ENCODE results near the gene PRR14.
A peak's percentile ranks its signal among the peaks of the same experiment; 100 is the strongest.

PRR14 gene

GRCh38 chr16:30650369-30651123 lies at the start of gene PRR14:
PRR14 (plus strand) TSS chr16:30650960; CDS start chr16:30651646, 686 bp downstream.
- peaks cover 23% of the 10 kb centered on the region for H3K36me3 Mint-ChIP-seq
- peak; percentile 91 for ATAC-seq
- peaks cover 28% of the 10 kb centered on the region for H3K4me1 Mint-ChIP-seq
- peak within 1 kb of the TSS; percentile 90 for H3K27ac Mint-ChIP-seq
- H3K4me3 Mint-ChIP-seq, result peak within 1 kb of the TSS; percentile 94
- no peaks in the 10 kb centered on the region for H3K9me3 Mint-ChIP-seq
- H3K27me3 Mint-ChIP-seq, result no peaks in the 10 kb centered on the region

DNA sequence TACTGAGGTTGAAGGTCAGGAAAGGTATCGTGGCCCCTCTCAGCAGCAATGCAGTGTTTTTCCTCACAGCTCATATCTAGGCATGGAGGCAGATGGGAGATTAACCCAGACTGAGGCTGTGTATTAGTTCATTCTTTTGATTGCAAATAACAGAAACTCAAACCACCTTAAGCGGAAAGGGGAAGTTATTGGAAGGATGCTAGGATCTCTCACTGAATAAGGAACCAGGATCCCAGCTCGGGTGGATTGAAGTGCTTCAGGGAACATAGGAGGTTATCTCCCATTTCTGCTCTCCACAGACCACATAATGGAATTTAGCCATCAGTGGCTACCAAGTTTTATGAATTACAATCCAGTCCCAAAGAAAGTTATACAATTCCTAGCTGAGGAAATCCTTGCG lies 48.8 kb upstream of the PRR14 start:
- no peak overlapping the region for H3K4me3 Mint-ChIP-seq
- no peak overlapping the region for H3K27ac Mint-ChIP-seq
- no peak for ATAC-seq
- H3K27me3 Mint-ChIP-seq, result no peaks in the 10 kb centered on the region
- peaks cover 36% of the 10 kb centered on the region for H3K36me3 Mint-ChIP-seq
- H3K4me1 Mint-ChIP-seq, result peaks cover 13% of the 10 kb centered on the region
- H3K9me3 Mint-ChIP-seq, result no peaks in the 10 kb centered on the region

DNA sequence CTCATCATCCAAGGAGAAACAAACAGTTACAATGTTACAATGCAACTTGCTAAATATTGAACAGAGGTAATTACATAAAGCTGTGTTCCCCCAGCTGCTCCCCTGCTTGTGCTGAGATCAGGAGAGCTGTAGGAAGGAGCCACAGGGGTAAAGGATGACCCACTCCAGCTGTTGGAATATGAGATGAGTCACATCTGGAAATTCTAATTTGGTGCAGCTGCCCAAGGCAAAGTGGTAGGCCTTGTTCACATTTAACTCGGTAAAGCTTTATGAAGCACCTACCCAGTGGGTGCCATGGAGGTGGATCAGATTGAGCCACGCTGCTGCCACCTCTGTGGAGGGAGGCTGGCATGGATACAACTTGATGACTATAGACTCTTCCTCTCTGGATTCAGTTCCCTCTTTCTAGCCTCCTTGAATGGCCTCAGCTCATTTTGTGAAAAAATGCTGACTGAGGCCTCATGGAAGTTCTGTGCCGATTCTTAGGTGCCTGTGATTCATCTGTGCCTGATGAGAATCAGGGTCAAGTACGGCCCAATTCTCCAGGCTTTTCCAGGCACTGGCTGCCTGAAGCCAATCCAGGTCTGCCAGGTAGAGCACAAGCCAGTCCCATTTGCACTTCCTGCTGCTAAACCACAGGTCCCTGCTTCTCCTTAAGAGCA lies 48.0 kb upstream of the PRR14 start:
- H3K4me1 Mint-ChIP-seq, result peaks cover 13% of the 10 kb centered on the region
- H3K27me3 Mint-ChIP-seq, result no peaks in the 10 kb centered on the region
- peak overlapping the region; percentile 19 for H3K27ac Mint-ChIP-seq
- H3K4me3 Mint-ChIP-seq, result no peak overlapping the region
- peaks cover 42% of the 10 kb centered on the region for H3K36me3 Mint-ChIP-seq
- ATAC-seq, result no peak
- H3K9me3 Mint-ChIP-seq, result no peaks in the 10 kb centered on the region

GRCh38 chr16:30603945-30604315 lies 46.8 kb upstream of the PRR14 start:
- ATAC-seq, result no peak
- Mint-ChIP-seq H3K27ac (peak overlapping the region; percentile 19), H3K9me3 (no peaks in the 10 kb centered on the region), H3K4me1 (peaks cover 15% of the 10 kb centered on the region), H3K4me3 (no peak overlapping the region), H3K27me3 (no peaks in the 10 kb centered on the region), H3K36me3 (peaks cover 43% of the 10 kb centered on the region)

GRCh38 chr16:30604316-30604947 lies 46.3 kb upstream of the PRR14 start:
- no peak overlapping the region for H3K27ac Mint-ChIP-seq
- no peaks in the 10 kb centered on the region for H3K27me3 Mint-ChIP-seq
- H3K4me1 Mint-ChIP-seq, result peaks cover 19% of the 10 kb centered on the region
- no peak overlapping the region for H3K4me3 Mint-ChIP-seq
- no peak for ATAC-seq
- H3K9me3 Mint-ChIP-seq, result no peaks in the 10 kb centered on the region
- peaks cover 43% of the 10 kb centered on the region for H3K36me3 Mint-ChIP-seq

DNA sequence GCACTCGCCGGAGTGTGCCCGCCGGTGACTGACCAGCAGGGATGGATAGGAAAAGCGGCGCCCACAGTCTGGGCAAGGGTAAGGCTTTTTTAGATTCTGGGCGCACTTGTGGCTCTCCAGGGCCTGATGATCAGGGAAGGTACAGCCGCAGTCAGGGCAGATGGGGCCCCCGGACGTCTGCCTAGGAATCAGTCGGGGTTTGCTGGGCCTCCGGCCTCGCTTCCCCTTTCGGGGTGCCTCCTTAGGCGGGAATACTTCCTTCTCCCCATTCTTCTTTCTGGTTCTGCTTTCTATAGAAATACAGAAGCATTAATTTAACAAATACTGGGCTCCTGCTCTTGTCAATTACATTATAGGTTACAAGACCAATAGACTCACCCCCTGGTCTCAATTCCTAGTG lies 45.6 kb upstream of the PRR14 start:
- peaks cover 19% of the 10 kb centered on the region for H3K4me1 Mint-ChIP-seq
- no peak overlapping the region for H3K27ac Mint-ChIP-seq
- no peaks in the 10 kb centered on the region for H3K9me3 Mint-ChIP-seq
- no peaks in the 10 kb centered on the region for H3K27me3 Mint-ChIP-seq
- ATAC-seq, result no peak
- H3K4me3 Mint-ChIP-seq, result no peak overlapping the region
- H3K36me3 Mint-ChIP-seq, result peaks cover 43% of the 10 kb centered on the region

DNA sequence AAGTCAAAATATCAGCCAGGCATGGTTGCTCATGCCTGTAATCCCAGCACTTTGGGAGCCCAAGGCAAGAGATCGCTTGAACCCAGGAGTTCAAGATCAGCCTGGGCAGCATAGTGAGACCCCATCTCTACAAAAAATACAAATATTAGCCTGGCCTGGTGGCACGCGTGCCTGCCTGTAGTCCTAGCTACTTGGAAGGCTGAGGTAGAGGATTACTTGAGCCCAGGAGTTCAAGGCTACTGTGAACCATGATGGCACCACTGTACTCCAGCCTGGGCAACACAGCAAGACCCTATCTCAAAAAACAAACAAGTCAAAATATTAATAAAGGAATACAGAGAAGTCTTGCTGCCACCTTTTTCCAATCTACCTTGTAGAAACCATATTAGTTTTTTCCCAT lies 44.8 kb upstream of the PRR14 start:
- no peaks in the 10 kb centered on the region for H3K27me3 Mint-ChIP-seq
- peaks cover 43% of the 10 kb centered on the region for H3K36me3 Mint-ChIP-seq
- no peaks in the 10 kb centered on the region for H3K9me3 Mint-ChIP-seq
- peaks cover 25% of the 10 kb centered on the region for H3K4me1 Mint-ChIP-seq
- H3K4me3 Mint-ChIP-seq, result no peak overlapping the region
- ATAC-seq, result no peak
- H3K27ac Mint-ChIP-seq, result no peak overlapping the region

DNA sequence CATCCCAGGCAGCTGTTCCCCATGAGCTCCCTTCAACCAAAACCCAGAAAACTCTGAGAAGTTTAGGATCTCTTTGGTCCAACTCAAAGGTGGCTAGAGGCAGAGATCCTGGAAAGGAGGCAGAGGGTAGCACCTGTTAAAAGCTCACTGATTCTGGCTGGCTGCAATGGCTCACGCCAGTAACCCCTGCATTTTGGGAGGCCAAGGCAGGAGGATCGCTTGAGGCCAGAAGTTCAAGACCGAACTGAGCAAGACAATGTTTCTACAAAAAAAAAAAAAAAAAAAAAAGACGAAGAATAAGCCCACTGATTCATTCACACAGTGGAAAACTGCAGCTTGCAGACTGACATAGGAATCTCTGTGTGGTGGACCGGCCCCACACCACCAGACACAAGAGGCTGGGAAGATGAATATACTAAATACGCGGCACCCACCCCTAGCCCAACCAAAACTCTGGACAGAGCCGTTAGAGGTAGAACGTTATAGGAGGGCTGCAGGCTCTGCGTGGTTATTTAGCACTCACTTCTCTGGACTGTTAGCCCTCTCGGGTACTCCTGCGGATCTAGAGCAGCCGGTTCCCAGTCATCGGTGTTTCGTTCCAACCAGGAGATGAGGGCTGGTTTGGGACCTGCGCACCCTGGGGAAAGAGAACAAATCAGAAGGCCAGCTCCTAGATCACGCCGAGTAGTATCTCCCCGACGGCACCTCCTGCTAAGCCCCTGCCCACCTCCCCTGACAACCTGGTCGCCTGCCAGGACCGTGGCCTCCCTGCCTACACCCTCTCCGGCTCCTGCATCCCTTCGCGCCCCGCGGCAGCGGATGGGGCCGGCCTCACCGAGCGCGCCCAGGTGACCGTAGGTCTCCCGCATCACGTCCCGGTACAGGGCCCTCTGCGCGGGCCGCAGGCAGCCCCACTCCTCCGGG lies 41.5 kb upstream of the PRR14 start:
- Mint-ChIP-seq H3K36me3 (peaks cover 28% of the 10 kb centered on the region), H3K27ac (peak overlapping the region; percentile 92), H3K4me3 (peak overlapping the region; percentile 90), H3K27me3 (no peaks in the 10 kb centered on the region), H3K4me1 (peaks cover 26% of the 10 kb centered on the region), H3K9me3 (no peaks in the 10 kb centered on the region)
- peak; percentile 67 for ATAC-seq

DNA sequence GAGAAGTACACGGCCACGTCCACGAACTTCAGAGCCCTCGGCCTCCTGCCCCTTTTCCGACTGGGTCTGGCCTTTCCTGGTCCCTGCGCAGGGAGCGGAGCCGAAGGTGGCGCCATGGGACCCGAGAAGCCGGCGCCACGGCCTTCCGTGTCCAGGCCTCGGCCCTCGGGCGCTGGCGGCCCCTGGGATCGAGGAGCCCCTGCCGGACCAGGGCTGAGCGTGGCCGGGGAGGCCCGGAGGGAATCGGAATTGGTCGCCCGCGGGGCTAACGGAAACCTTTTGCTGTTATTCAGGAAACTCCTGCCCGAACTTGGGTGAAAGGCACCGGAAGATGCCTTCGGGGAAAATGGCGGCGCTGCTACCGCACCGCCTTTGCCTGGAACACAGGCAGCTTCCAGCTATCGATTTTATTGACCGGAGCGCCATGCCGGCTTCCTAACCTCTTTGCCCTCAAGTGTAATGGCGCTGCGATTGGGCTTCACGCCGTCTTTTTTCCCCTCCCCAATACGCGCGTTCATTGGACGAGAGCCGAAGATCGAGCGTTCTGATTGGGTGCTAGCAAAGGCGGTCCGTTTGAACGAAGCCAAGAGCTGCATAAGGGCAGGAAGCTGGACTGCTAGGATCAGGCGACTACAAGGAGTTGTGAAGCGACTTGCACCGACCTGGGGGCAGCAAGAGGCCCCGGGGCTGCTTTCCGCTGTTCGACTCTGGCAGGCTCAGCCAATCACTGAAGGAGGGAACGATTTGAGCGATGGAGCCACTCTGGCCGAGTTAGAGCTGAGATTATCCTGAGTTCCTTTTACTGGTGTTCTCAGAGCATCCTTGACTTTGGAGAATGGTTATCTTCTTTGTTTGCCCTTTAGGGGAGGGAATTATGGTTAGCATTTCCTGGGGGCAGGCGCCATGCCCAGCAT lies 40.6 kb upstream of the PRR14 start, which contains the start of gene ZNF689:
ZNF689 (minus strand) TSS at position 464 of the 914 bp plus-strand sequence; CDS start at position 116, 348 bp downstream.
- ATAC-seq, result peak; percentile 96
- Mint-ChIP-seq H3K27ac (peak within 1 kb of the TSS; percentile 92), H3K9me3 (no peaks in the 10 kb centered on the region), H3K4me1 (peaks cover 27% of the 10 kb centered on the region), H3K27me3 (no peaks in the 10 kb centered on the region), H3K36me3 (peaks cover 19% of the 10 kb centered on the region), H3K4me3 (peak within 1 kb of the TSS; percentile 90)

DNA sequence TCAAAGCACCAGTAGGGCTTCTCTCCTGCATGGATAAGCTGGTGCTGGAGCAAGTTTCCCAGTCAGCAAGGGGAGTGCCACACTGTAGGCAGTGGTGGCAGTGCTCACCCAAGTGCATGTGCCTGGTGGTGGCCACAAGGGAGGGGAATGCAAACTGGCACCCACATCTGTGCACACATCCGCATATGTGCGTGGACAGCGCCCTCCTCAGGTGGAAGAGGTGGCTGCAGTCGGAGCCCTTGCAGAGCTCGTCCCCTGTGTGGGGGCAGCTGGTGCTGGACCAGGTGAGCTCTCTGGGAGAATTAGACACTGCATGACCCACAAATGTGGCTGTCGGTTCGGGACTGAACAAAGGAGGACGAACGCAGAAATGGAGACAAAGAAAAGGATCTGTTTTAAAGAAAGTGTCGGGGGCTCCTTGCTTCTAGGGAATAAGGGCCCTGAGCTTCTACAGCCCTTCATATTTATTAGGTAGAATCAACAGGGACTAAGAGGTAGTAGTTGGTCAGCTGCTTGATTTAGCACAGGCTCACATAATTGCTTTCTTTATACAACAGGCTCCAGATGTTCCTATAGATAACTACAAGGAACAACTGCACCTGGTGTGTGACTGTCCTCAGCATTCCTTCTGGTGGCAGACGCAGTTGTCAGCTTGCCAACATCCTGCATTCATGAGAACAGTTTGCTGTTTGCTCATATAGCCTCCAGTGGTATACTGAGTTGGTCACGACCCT lies 35.2 kb upstream of the PRR14 start:
- H3K4me1 Mint-ChIP-seq, result peaks cover 15% of the 10 kb centered on the region
- no peaks in the 10 kb centered on the region for H3K36me3 Mint-ChIP-seq
- ATAC-seq, result peak; percentile 72
- no peak overlapping the region for H3K27ac Mint-ChIP-seq
- H3K4me3 Mint-ChIP-seq, result no peak overlapping the region
- no peaks in the 10 kb centered on the region for H3K27me3 Mint-ChIP-seq
- no peaks in the 10 kb centered on the region for H3K9me3 Mint-ChIP-seq

GRCh38 chr16:30619202-30619601 lies 31.6 kb upstream of the PRR14 start:
- H3K27me3 Mint-ChIP-seq, result peaks cover 13% of the 10 kb centered on the region
- no peak for ATAC-seq
- no peak overlapping the region for H3K4me3 Mint-ChIP-seq
- H3K36me3 Mint-ChIP-seq, result no peaks in the 10 kb centered on the region
- peaks cover 5% of the 10 kb centered on the region for H3K4me1 Mint-ChIP-seq
- no peak overlapping the region for H3K27ac Mint-ChIP-seq
- H3K9me3 Mint-ChIP-seq, result no peaks in the 10 kb centered on the region

- Mint-ChIP-seq H3K36me3 (no peaks in the 10 kb centered on the region), H3K4me3 (no peak overlapping the region), H3K9me3 (no peaks in the 10 kb centered on the region), H3K27me3 (peaks cover 14% of the 10 kb centered on the region), H3K27ac (no peak overlapping the region), H3K4me1 (peaks cover 4% of the 10 kb centered on the region)
- no peak for ATAC-seq
Measured at GRCh38 chr16:30619638-30620037, 31.1 kb upstream of the PRR14 start.

DNA sequence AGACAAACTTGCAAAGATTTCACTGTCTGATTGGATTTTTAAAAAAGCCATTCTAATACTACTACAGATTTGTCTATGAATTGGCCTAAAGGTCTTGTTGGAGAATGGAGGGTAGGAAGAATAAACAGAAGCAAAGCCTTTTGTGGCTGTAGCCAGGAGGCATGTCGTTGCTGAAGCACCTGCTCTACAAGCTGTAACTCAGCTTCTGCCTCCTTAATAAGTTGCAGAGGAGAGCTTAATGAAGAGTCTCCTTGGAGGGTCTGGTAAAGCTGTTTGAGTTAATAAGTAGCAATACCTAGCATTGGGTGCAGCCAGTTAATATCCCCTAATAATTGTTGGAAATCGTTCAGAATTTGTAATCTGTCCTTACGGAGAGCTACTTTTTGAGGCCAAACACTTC lies 30.6 kb upstream of the PRR14 start:
- H3K27ac Mint-ChIP-seq, result no peak overlapping the region
- peaks cover 4% of the 10 kb centered on the region for H3K4me1 Mint-ChIP-seq
- no peaks in the 10 kb centered on the region for H3K9me3 Mint-ChIP-seq
- ATAC-seq, result no peak
- no peak overlapping the region for H3K4me3 Mint-ChIP-seq
- H3K36me3 Mint-ChIP-seq, result no peaks in the 10 kb centered on the region
- peaks cover 14% of the 10 kb centered on the region for H3K27me3 Mint-ChIP-seq

All from stimulated activated memory B cell treated with anti-CD40 and anti-IgM and Interleukin-4, amounts not matched to agents 10 μg/mL and 1 μg/mL and 100 μg/mL, for 72 hours (primary cell).